Uterus (tissue), 2 donors: ENCODE data around the gene CTSD.

Source experiments
- POLR2A ChIP-seq, 2 donors: fragments of 450-650 bp; IDR thresholded peaks; one replicate each; pipeline ENCODE4 v1.6.1; 2016; ENCODE audit warnings: antibody characterized with exemption in 2 of 2, mild to moderate bottlenecking in 1 of 2, moderate library complexity in 1 of 2
- TF ChIP-seq, protein P1 (sequence below), 4 experiments: fragments of 200-600 bp in 2 of 4; fragments of 450-650 bp in 2 of 4; sonication (generic) in 2 of 4; IDR thresholded peaks; one replicate each; pipeline ENCODE4 v1.5.1; 2016 to 2019; ENCODE audit warnings: antibody characterized with exemption in 4 of 4, mild to moderate bottlenecking in 2 of 4, moderate library complexity in 1 of 4

DNA sequence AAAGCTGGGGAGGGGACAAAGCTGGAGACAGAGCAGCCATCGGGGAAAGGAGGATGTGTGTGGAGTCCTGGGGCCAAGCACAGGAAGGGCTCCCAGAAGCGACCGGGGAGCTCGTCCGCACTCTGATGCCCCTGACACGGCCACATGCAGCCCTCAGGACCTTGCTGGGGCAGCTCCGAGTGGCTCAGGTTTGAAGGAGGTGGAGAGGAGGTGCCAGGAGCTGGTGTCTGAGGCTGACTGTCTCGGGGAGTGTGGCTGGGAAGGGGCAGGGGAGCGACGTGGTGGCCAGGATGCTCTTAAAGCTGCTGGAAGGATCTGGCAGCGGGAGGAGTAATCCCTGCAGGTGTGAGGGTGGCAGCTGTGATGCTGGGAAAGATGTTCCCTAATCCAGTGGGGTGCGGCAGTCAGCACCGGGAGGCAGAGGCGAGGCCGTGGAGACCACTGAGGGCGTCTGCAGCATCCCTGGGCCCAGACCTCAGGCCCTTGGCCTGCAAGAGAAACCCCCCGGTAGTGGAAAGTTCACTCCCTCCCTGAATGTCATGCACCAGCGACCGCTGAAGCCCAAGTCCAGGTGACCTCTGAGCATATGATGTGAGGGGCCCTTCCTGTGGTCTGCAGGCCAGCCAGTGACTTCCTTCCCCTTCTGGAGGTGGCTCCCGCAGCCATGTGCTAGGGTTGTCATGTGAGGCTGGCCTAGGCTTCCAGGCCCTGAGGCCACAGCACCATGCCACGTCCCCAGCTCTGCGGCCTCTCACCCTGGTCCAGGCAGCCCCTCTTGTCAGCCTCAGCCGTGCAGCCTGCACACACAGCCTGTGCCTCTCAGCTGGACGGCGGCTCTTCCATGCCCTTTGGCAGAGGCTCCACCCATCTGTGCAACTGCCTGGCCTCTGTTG is 17.2 kb upstream of the CTSD start:
- TF ChIP-seq, protein P1, sequence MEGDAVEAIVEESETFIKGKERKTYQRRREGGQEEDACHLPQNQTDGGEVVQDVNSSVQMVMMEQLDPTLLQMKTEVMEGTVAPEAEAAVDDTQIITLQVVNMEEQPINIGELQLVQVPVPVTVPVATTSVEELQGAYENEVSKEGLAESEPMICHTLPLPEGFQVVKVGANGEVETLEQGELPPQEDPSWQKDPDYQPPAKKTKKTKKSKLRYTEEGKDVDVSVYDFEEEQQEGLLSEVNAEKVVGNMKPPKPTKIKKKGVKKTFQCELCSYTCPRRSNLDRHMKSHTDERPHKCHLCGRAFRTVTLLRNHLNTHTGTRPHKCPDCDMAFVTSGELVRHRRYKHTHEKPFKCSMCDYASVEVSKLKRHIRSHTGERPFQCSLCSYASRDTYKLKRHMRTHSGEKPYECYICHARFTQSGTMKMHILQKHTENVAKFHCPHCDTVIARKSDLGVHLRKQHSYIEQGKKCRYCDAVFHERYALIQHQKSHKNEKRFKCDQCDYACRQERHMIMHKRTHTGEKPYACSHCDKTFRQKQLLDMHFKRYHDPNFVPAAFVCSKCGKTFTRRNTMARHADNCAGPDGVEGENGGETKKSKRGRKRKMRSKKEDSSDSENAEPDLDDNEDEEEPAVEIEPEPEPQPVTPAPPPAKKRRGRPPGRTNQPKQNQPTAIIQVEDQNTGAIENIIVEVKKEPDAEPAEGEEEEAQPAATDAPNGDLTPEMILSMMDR (IDR thresholded peaks at IDR 0.05), result no peak
- no peak for TF ChIP-seq POLR2A (IDR thresholded peaks at IDR 0.05)
